GM21529 (cell line): ENCODE data around the gene RPL7A.
A peak's percentile ranks its signal among the peaks of the same experiment; 100 is the strongest.
"Not testable (repeated sequence)": the region's sequence is repeated elsewhere in the genome, so short reads cannot be mapped to it uniquely, and the experiment has no call there.

Source experiments
- ATAC-seq: cut with Tn5 transposase; IDR thresholded peaks from one replicate; pipeline ENCODE4 v1.9.1; 2021; ENCODE audit not compliant: unreplicated experiment

The RPL7A gene

DNA sequence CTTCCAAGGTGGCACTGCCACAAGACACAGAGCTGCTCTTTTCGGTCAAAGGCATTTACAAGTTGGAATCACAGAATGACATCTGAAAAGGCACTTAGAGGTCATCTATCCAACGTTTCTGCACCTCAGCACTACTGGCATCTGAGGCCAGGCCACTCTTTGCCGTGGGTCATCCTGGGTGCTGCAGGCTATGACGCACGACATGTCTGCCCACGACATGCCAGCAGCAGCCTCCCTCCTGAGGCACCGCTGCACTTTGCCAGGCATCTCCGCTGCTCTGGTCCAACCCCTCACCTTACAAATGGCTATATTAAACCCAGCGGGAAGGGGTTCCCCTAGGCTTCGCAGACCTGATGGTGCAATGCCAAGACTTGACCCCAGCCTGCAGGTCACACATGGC is 19.8 kb downstream of the RPL7A start:
- no peak for ATAC-seq

DNA sequence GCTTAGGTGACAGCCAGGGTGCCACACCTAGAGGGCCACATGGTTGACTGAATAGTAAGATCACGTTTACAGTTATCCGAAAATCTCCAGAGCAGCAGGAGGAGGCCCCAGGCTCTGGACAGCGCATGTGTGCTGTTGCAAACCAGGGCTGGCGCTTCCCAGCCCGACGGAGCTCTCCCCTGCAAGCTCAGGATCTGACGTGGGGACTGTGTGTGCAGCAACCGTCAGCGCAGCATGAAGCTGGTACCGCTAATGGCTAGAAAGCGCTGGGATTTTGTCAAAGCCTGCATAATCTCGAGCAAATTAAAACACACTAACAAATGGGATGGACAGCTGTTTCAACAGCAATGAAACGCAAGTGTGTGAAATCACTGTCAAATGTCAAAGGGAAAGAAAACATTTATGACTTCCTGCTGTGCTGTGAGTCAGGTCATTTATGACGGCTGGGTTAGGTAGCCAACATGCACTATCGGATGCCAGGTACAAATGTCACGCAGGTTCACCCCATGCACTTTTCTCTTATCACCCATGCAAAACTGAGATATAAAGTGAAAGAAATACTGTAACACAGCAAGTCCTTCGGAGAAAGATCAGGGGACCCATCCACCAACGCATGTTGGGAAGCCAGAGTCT is 20.3 kb downstream of the RPL7A start:
- no peak for ATAC-seq

DNA sequence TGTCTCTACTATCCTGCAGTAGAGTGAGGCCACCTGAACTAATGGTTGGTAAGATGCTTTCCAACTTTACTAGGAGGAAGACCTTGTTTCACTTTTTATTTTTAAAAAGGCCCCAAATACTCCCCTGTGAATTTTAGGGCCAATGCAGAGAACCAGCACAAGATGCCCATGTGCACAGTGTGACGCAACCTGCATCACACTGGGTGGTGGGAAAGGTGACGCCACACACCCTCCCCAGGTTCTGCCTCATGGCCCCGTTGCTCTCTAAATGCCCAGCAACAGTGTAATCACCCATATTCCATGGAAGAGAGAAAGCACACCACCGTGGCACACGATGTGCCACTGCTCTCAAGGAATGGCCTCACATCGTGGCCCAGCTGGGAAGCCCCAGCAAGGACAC is 21.4 kb downstream of the RPL7A start:
- ATAC-seq: no peak

DNA sequence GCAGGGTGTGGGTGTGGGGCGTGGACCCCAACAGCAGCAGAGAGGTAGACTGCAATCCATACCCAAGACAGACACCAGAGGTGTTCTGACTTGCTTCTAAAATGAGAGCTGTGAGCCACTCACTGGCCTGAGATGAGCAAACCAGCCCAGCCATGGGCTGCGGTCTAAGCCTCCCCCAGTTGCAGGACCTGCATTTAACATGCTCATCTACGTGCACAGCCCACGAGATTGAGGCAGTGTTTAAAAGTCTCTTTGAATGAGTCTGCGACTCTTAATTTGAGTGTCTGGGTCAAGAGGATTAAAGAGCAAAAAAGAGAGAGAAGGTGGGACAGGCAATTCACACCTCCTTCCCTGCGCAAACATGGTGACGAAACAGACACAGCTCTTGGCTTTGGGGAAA is 21.9 kb downstream of the RPL7A start:
- no peak for ATAC-seq

DNA sequence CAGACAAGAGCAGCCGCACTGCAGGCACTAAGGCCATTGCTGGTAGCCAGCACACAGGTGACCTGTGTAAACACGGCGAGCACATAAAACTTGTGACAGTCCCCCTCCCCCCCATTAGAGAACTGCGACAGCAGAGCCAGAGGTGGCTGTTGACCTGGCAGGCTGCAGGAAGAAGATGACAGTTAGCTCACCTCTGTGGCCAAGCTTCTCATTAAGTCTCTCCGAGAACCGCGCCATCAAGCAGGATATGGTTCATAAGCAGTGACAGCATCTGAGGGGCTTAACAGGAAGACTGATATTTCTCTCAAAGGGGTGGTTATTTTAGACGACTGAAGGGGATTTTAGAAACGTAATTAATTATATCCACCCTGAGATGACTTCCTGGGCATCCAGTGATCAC is 22.7 kb downstream of the RPL7A start:
- ATAC-seq: no peak

DNA sequence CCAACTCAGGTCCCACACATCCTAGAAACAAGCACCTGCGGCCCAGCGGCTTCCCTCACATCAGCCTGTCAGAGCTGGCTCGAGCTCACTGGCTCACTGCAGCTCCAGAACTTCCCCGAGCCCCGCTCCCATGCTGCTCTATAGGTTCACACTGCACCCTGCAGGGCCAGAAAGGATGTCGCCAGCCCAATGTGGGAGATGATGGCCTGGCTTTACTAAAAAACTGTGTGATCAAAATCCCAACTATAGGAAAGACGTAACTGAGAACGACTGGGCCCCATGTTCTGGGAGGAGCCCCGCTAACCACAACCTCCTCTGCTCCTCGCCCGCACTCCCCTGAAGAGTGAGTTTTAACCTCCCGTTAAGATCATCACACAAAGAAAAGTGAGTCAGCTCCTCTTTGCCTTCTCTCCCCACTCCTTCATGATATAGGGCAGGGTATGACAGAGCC is 23.3 kb downstream of the RPL7A start:
- ATAC-seq: no peak

DNA sequence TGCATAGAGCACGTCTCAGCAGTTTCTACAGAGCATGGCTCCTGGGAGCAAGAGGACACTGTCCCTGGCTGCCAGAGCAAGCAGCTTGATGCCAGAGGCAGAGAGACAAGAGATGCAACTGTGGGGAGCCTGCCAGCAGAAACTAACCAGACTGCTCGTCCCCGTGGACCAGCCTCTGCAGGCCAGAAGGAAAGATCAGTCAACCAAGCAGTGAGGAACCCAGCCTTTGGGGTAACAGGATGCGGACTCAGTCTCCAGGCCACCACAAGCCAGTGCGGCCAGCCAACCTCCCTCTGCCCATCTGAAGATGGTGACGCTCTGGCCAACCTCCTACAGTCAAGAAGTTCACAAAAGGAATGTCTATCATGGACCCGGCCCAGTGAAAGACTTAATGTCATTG is 24.1 kb downstream of the RPL7A start:
- no peak for ATAC-seq

DNA sequence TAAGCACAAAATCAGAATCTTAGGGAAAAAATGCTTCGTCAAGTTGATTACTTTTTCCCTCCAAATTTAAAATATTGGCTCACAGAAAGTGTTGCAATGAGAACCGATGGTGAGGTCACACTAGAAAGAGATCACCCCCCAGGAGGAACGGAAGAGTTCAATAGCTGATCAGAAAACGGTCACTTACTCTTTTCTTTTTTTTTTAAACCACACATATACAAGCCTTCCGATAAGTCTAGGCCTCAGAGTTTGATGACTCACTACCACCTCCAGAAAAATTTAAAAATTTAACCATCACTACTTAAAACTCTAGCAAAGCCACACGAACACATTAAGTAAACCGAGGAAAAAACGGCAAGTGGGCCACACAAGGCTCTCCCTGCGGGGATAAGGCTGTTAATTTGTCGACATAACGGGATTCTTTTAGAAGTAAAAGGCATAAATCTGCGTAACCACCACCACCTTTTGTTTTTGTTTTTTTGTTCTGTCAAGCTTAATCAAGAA is 26.6 kb downstream of the RPL7A start:
- no peak for ATAC-seq

DNA sequence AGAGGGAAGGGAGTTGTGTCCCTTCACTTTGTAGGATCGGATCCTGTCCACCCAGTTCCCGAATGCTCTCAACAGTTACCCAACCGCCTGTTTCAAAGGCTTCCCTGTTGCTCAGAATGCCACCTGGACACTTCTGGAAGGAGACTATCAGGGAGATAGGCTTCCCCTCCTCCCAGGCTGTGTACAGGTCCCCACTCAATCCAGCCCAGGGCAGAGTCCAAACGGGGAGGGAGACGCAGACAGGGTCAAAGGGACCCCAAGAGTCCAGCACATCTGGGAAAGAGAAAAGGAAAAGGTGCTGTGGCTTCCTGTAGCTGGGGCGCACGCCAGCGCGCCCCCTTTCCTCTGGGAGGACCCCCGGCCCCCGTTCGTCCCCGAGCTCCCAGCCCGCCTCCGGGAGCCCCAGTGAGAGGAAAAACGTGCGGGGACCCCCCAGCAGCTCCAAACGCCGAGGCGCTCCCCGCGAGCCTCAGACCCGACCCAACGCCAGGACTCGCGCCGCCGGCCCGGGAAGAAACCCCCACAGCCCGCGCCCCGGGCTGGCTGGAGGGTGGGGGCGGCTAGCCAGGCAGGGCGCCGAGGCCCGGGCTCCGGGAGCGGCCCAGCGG is 27.2 kb downstream of the RPL7A start:
- peak; percentile 17 for ATAC-seq

DNA sequence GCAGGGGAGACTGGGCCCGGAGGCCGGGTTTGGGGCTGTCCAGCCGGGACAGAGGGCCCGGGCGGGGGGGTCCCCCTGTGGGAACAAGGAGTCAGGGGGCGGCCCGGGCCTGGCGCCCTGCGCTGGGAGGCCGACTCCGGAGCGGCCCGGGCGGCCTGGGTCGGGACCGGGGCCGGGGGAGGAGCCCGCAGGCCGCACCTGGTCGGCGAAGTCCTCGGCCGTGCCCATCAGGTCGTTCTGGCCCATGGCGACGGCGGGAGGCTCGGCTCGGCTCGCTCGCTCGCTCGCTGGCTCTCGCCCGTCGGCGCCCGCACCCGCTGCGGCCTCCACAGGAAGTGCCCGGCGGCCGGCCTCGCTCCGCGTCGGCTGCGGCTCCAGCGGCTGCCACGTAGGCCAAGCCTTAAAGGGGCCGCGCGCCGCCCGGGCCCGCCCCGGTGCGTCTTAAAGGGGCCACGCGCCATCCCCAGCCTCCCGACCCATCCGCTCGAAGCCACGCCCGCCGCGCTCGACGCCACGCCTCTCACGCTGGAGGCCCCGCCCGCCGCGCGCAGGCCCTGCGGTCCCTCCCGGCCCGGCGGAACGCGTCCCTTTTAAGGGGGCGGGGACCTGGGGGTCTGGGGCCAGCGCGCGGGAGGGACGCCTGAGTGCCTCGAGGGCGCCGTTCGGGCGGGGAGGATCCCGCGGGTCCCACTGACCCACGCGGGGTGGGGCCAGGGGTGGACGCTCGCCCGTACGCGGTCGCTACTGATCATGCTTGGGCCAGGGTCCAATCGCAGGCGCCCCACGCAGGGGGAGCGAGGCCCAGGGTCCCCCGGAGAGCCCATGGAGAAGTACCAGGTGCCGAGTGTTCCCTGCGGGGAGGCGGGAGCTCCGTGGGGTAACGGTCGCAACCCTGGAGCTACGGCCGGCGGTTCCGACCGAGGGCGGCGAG is 28.0 kb downstream of the RPL7A start, which contains the start of the genes STKLD1 and SURF4:
Gene STKLD1 (plus strand): TSS at position 643 of the 931 bp plus-strand sequence. CDS start 108 bp downstream, at position 751.
Gene SURF4 (minus strand): TSS at position 337 of the 931 bp plus-strand sequence. CDS start 91 bp downstream, at position 246.
- peak; percentile 82 for ATAC-seq

DNA sequence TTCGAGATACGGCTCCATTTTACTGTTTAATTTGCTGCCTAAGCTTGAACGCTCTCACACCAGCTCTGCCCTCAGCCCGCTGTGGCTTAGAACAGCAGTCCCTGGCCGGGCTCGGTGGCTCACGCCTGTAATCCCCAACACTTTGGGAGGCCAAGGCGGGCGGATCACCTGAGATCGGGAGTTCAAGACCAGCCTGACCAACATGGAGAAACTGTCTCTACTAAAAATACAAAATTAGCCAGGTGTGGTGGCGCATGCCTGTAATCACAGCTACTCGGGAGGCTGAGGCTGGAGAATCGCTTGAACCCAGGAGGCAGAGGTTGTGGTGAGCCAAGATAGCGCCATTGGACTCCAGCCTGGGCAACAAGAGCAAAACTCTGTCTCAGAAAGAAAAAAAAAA is 29.3 kb downstream of the RPL7A start:
- not testable (repeated sequence) for ATAC-seq

DNA sequence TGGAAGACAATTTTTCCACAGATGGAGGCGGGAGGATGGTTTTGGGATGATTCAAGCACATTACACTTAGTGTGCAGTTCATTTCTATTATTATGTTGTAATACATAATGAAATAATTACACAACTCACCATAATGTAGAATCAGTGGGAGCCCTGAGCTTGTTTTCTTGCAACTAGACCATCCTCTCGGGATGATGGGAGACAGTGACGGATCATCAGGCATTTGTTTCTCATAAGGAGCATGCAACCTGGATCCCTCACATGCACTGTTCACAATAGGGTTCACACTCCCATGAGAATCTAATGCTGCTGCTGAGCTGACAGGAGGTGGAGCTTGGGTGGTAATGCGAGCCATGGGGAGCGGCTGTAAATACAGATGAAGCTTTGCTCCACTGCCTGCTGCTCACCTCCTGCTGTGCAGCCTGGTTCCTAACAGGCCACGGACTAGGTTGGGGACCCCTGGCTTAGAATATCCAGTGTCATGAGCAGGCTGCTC is 29.8 kb downstream of the RPL7A start:
- ATAC-seq: no peak

DNA sequence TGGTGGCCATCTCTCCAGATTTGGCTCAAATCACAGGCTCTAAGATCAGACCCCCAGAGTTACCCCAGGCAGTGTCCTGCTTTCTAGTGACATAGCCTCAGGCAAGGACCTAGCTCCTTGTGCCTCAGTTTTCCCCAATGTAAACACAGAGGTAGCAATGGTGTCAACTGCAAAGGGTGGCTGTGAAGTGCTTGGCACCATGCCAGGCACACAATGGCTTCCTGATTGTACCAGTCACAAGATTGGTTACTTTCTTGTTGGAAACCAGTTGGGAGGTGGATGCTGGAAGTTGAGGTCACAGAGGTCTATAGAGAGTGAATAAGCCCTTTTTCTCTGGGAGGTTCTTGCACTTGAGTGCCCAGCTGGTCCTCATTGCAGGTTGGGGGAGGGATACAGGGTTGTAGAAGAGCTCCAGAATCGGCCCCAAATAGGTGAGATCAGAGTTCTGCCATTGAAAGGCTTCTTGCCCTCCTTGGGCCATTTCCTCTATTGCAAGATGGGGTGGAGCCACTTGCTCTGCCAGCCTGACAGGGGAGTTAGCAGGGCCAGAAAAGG is 30.5 kb downstream of the RPL7A start:
- no peak for ATAC-seq

DNA sequence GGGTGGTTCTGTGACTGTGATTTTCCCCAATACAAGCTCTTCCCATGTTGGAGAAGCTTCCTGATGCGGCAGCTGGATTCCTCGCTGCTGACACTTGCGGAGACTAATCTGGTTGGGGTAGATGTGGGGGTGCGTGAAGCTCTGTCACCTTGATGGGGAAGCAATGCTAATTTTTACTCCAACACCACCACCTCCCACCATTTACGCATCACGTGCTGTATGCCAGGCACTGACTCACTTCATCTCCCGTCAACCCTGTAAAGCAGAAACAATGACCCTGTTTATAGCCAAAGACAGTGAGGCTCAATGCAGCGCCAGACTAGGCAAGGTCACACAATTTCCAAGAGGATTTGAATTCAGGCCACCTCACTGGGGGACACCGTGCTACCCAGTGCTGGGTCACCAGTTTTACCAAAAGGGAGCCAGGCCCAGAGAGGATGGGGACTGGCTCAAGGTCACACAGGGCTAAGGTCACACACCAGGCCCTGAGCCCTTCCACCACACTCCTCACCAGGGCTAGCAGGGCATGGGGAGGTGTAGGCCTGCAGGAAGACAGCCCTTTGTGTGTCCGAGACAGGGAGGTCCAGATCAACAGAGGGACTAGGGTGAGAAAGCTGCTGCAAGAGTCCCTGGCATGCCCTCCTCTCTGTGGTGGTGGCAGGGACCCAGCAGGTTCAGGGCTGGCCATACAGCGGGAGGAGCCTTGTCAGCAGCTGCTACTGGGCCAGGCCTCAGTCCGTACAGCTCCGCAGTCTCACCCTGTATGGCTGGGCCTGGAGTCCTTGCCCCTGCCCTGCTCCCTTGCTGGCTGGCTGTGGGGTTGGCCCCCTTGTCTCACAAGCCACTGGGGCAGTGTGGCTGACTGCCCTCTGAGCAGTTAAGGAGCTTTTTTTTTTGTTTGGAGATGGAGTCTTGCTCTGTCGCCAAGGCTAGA is 31.4 kb downstream of the RPL7A start:
- no peak for ATAC-seq

DNA sequence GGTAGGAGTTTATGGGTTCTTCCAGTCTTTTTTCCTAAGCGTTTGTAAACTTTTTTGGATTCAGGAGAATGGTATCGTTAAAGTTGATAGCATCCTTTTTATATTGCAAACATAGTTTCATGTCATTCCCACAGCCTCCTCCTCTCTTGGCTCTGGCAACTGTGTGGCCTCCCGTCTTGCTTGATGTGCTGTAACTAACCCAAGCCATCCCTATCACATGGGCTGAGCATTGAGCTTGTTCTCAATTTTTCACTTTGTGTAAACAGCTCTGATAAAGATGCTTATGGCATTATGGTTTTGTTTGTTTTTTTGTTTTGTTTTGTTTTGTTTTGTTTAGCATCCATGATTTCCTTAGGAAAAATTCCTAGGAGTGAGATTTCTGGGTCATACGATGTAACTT is 32.7 kb downstream of the RPL7A start:
- no peak for ATAC-seq

DNA sequence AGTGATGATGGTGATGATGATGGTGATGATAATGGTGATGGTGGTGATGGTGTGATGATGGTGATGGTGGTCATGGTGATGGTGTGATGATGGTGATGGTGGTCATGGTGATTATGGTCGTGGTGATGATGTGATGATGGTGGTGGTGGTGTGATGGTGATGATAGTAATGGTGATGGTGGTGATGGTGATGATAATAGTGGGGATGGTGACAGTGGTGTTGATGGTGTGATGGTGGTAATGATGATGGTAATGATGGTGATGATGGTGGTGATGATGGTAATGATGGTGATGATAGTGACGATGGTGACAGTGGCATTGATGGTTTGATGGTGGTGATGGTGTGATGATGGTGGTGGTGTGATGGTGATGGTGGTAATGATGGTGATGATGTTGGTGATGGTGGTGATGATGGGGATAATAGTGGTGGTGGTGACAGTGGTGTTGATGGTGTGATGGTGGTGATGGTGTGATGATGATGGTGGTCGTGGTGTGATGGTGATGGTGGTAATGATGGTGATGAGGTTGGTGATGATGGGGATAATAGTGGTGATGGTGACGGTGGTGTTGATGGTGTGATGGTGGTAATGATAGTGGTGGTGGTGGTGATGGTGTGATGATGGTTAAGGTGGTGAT is 34.6 kb downstream of the RPL7A start:
- no peak for ATAC-seq

DNA sequence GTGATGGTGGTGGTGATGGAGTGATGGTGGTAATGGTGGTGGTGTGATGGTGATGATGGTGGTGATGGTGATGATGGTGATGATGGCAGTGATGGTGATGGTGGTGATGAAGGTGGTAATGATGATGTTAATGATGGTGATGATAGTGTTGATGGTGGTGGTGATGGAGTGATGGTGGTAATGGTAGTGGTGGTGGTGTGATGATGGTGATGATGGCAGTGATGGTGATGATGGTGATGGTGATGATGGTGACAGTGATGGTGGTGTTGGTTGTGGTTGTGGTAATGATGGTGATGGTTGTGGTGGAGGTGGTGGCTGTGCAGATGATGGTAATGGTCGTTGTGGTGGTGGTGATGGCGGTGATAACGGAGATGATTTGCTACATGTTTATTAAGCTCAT is 35.4 kb downstream of the RPL7A start:
- ATAC-seq: no peak

DNA sequence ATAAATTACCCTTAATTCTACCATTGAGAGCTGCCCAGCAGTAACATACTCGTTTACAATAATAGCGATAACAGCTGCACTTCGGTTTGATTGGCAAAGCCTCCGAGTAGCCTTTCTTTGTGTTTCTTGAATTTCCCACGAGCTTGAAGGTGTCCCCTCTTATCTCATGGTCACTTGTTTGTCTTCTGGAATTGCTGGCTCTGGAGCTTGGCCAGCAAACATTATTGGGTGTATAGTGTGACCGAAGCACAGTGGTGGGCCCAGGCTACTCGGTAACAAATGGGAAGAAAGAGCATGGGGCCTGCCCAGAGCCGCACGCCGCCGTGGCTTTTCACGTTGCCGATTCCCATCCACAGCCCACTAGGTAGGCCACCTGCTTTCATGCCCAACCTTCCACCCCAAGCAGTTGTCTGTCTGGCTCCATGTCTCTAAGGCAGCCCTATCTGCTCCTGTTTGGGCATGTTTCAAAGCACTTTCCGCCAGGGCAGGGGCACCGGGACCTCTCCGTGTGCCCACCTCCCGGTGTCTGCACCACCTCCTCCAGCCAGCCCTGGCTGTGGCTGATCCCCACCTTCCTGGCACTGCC is 36.8 kb downstream of the RPL7A start:
- ATAC-seq: no peak

DNA sequence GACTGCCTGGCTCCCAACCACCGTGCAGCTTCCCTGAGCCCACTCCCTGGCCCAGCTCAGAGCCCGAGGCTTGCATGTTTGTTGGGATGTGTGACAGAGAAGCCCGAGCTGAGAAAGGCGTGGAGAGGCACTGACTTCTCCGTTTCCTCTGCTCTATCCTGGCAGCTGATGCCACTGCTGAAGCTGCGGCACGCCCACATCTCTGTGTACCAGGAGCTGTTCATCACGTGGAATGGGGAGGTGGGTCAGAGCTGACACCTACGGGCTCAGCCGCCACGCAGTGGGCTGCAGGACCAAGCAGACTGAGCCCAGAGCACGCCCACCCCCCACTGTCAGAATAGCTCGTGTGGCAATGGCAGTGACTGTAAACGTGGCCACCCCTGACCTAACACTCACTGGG is 37.4 kb downstream of the RPL7A start:
- no peak for ATAC-seq
